Mucosa of gallbladder (tissue), 1 donor: ENCODE data around the gene TADA3. TPM values are rescaled to one million over a fixed set of nuclear protein-coding genes. Genes with fewer than 3 reads are reported as not detected.

ENCODE experiments used
- DNase-seq: peaks from one replicate; pipeline ENCODE4 v3.0.0-alpha.2; 2020; ENCODE audit warnings: low spot score
- total RNA-seq: library from RNA; stranded (reverse); gene quantifications from one replicate; pipeline ENCODE4 v1.2.1, GENCODE V29; 2021
- donor health status: DM: no; HTN: no; CAD: no.

TADA3 gene
- total RNA-seq, 1 donor from 2014 or later, result 63.3 TPM

- no peak for DNase-seq
These were observed 31.3 kb downstream of the TADA3 start for GRCh38 chr3:9760779-9761505.

- no peak for DNase-seq
These were observed 34.8 kb downstream of the TADA3 start for GRCh38 chr3:9757427-9757826.

GRCh38 chr3:9754678-9755077, 37.6 kb downstream of the TADA3 start:
- no peak for DNase-seq

- DNase-seq, result peak; percentile 56
These were observed 41.5 kb downstream of the TADA3 start for GRCh38 chr3:9750556-9751411.

GRCh38 chr3:9749645-9750555, 42.4 kb downstream of the TADA3 start, which contains the start of gene OGG1:
Gene OGG1, plus strand, starts transcription at chr3:9749952. Its CDS starts 335 bp downstream, at chr3:9750287.
- peak; percentile 99 for DNase-seq

- no peak for DNase-seq
These were observed 43.0 kb downstream of the TADA3 start for GRCh38 chr3:9749296-9749644.

GRCh38 chr3:9748031-9748430, 44.2 kb downstream of the TADA3 start:
- DNase-seq, result no peak

GRCh38 chr3:9747267-9747666, 45.0 kb downstream of the TADA3 start:
- DNase-seq, result no peak

GRCh38 chr3:9746330-9746729, 45.9 kb downstream of the TADA3 start:
- DNase-seq, result no peak

GRCh38 chr3:9745521-9745920, 46.8 kb downstream of the TADA3 start:
- no peak for DNase-seq

GRCh38 chr3:9744162-9744561, 48.1 kb downstream of the TADA3 start:
- DNase-seq, result no peak

- DNase-seq, result no peak
These were observed 48.7 kb downstream of the TADA3 start for GRCh38 chr3:9743548-9743947.

GRCh38 chr3:9742560-9742959, 49.7 kb downstream of the TADA3 start:
- DNase-seq, result no peak

GRCh38 chr3:9739181-9739580, 53.1 kb downstream of the TADA3 start:
- no peak for DNase-seq

GRCh38 chr3:9736831-9737230, 55.4 kb downstream of the TADA3 start:
- DNase-seq, result no peak

GRCh38 chr3:9732740-9733115, 59.5 kb downstream of the TADA3 start:
- DNase-seq, result no peak

GRCh38 chr3:9732080-9732739, 60.1 kb downstream of the TADA3 start:
- no peak for DNase-seq

GRCh38 chr3:9731206-9732079, 60.8 kb downstream of the TADA3 start, which contains the start of gene BRPF1:
Gene BRPF1, plus strand, starts transcription at chr3:9731735. Its CDS starts 2,406 bp downstream, at chr3:9734141.
- peak; percentile 100 for DNase-seq

GRCh38 chr3:9730657-9731205, 61.5 kb downstream of the TADA3 start:
- no peak for DNase-seq
